OCI-LY1 (cell line): Measurements from ENCODE around the gene SRP19.

Source experiments
- H2AFZ ChIP-seq: fragments of 200-600 bp; sonication (generic), shearing (Covaris generic); 2 replicates; pipeline ENCODE4 v1.6.0; 2014; ENCODE audit warnings: antibody characterized with exemption, mild to moderate bottlenecking, low read length
- H3F3A ChIP-seq: fragments of 200-600 bp; sonication (generic), shearing (Covaris generic); 2 replicates; pipeline ENCODE4 v1.6.0; 2014; ENCODE audit warnings: mild to moderate bottlenecking, antibody characterized with exemption, low read length, moderate library complexity; ENCODE audit not compliant: insufficient read depth
- H3K27ac ChIP-seq: fragments of 200-600 bp; sonication (generic); 2 replicates; pipeline ENCODE4 v1.5.1; 2014; ENCODE audit warnings: low read length, mixed run types, mild to moderate bottlenecking, low read depth; ENCODE audit not compliant: poor library complexity, severe bottlenecking
- H3K27me3 ChIP-seq: fragments of 200-600 bp; sonication (generic); 2 replicates; pipeline ENCODE4 v1.6.0; 2014; ENCODE audit warnings: antibody characterized with exemption, mild to moderate bottlenecking, low read length, moderate library complexity; ENCODE audit not compliant: insufficient read depth
- H3K36me3 ChIP-seq: fragments of 200-600 bp; sonication (generic); 2 replicates; pipeline ENCODE4 v1.6.1; 2014; ENCODE audit warnings: mild to moderate bottlenecking, antibody characterized with exemption, low read length, moderate library complexity, mixed read lengths; ENCODE audit not compliant: insufficient read depth
- H3K4me1 ChIP-seq: fragments of 200-600 bp; sonication (generic); 2 replicates; pipeline ENCODE4 v1.5.1; 2014; ENCODE audit warnings: mild to moderate bottlenecking, low read length, moderate library complexity; ENCODE audit not compliant: insufficient read depth, severe bottlenecking
- H3K4me2 ChIP-seq: fragments of 200-600 bp; sonication (generic), shearing (Covaris generic); 2 replicates; pipeline ENCODE4 v1.6.1; 2014; ENCODE audit warnings: low read length
- H3K4me3 ChIP-seq: fragments of 200-600 bp; sonication (generic); 2 replicates; pipeline ENCODE4 v1.5.1; 2014; ENCODE audit warnings: low read length, low read depth, mild to moderate bottlenecking, mixed read lengths; ENCODE audit not compliant: poor library complexity, severe bottlenecking
- H3K79me2 ChIP-seq: fragments of 200-600 bp; shearing (Covaris generic); 2 replicates; pipeline ENCODE4 v1.6.1; 2016; ENCODE audit warnings: mixed run types, low read length, mixed read lengths; ENCODE audit not compliant: insufficient read depth
- H3K9ac ChIP-seq: fragments of 200-600 bp; sonication (generic), shearing (Covaris generic); 2 replicates; pipeline ENCODE4 v1.6.1; 2014; ENCODE audit warnings: mild to moderate bottlenecking, low read length, mixed read lengths
- H3K9me2 ChIP-seq: fragments of 200-600 bp; sonication (generic), shearing (Covaris generic); 2 replicates; pipeline ENCODE4 v1.6.1; 2014; ENCODE audit warnings: low read depth, mild to moderate bottlenecking, low read length, mixed read lengths
- H3K9me3 ChIP-seq: fragments of 200-600 bp; shearing (Covaris generic); 2 replicates; pipeline ENCODE4 v1.6.1; 2014; ENCODE audit warnings: low read length, mixed read lengths
- H4K20me1 ChIP-seq: fragments of 200-600 bp; sonication (generic), shearing (Covaris generic); 2 replicates; pipeline ENCODE4 v1.6.0; 2016; ENCODE audit warnings: mild to moderate bottlenecking, low read length; ENCODE audit not compliant: insufficient read depth
- EZH2 ChIP-seq: fragments of 200-600 bp; sonication (generic), shearing (Covaris generic); IDR thresholded peaks from 2 replicates; pipeline ENCODE4 v1.8.0; 2017; ENCODE audit warnings: borderline replicate concordance, mixed run types, mild to moderate bottlenecking, antibody characterized with exemption, low read length, moderate library complexity, mixed read lengths
- TF ChIP-seq, protein P1 (sequence below): fragments of 200-600 bp; sonication (generic), shearing (Covaris generic); IDR thresholded peaks from 2 replicates; pipeline ENCODE4 v1.5.1; 2017; ENCODE audit warnings: mild to moderate bottlenecking, antibody characterized with exemption, low read length, moderate library complexity, mixed read lengths

The SRP19 gene

DNA sequence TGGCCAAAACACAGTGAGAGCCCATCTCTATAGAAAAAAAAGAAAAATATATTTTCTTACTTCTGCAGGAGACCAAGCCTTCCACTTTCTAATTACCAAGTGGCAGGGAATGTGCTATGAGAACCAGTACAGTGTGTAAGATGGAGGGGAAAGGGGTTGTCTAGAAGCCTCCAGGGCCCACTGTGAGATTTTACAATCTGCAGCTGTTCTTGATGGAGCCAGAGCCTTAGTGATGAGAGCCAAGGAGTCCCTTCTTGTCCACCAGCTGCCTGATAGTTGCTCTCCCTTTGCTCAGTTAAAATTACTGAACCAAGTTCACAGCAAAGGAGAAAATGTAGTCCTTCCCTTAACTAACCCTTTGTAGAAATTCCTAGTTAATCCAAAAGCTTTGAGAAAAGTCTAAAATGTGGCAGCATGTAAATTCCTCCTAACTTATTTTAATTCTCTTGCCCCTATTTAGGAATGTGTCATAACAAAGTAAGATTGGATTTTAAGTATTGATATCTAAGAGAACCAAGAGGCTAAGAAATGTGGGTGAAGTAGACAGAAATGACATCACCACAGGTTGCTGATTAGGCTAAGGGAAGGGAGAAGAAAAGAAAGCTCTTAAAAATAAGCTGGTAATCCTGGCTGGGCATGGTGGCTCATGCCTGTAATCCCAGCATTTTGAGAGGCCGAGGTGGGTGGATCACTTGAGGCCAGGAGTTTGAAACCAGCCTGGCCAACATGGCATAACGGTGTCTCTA lies 19.3 kb downstream of the SRP19 start:
- Histone ChIP-seq H3K79me2 (no peaks in the 10 kb centered on the region), H3K9ac (no peak overlapping the region), H3K4me2 (no peak overlapping the region), H2AFZ (no peak overlapping the region), H4K20me1 (no peaks in the 10 kb centered on the region), H3F3A (no peaks in the 10 kb centered on the region), H3K27ac (no peak overlapping the region), H3K9me3 (no peaks in the 10 kb centered on the region), H3K9me2 (no peaks in the 10 kb centered on the region), H3K27me3 (no peaks in the 10 kb centered on the region), H3K4me1 (no peaks in the 10 kb centered on the region), H3K4me3 (no peak overlapping the region), H3K36me3 (peaks cover 80% of the 10 kb centered on the region)
- no peak for TF ChIP-seq EZH2
- TF ChIP-seq, protein P1, sequence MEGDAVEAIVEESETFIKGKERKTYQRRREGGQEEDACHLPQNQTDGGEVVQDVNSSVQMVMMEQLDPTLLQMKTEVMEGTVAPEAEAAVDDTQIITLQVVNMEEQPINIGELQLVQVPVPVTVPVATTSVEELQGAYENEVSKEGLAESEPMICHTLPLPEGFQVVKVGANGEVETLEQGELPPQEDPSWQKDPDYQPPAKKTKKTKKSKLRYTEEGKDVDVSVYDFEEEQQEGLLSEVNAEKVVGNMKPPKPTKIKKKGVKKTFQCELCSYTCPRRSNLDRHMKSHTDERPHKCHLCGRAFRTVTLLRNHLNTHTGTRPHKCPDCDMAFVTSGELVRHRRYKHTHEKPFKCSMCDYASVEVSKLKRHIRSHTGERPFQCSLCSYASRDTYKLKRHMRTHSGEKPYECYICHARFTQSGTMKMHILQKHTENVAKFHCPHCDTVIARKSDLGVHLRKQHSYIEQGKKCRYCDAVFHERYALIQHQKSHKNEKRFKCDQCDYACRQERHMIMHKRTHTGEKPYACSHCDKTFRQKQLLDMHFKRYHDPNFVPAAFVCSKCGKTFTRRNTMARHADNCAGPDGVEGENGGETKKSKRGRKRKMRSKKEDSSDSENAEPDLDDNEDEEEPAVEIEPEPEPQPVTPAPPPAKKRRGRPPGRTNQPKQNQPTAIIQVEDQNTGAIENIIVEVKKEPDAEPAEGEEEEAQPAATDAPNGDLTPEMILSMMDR = no peak

DNA sequence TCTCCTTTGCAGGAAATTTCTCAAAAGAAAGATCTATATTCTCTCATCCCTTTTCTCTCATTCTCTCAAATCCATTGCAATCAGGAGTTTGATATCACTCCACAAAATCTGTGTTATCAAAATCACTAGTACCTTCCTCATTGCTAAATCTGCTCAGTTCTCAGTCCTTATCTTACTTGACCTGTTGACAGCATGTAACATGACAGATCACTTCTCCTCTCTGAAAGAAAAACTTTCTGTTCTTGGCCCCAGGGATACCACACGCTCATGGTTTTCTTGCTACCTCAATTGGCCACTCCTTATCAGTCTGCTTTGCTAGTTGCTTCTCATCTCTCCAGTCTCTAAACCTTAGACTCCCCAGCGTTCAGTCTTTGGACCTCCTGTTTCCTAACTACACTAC lies 22.1 kb downstream of the SRP19 start:
- H3K79me2 ChIP-seq = no peaks in the 10 kb centered on the region
- TF ChIP-seq, protein P1 = no peak
- no peak for TF ChIP-seq EZH2
- no peaks in the 10 kb centered on the region for H3F3A ChIP-seq
- H3K9ac ChIP-seq = no peak overlapping the region
- H3K4me1 ChIP-seq = no peaks in the 10 kb centered on the region
- H3K27ac ChIP-seq = no peak overlapping the region
- no peaks in the 10 kb centered on the region for H3K9me3 ChIP-seq
- H2AFZ ChIP-seq = no peak overlapping the region
- no peak overlapping the region for H3K4me2 ChIP-seq
- H3K9me2 ChIP-seq = no peaks in the 10 kb centered on the region
- no peaks in the 10 kb centered on the region for H3K27me3 ChIP-seq
- H3K4me3 ChIP-seq = no peak overlapping the region
- H4K20me1 ChIP-seq = no peaks in the 10 kb centered on the region
- peaks cover 82% of the 10 kb centered on the region for H3K36me3 ChIP-seq

DNA sequence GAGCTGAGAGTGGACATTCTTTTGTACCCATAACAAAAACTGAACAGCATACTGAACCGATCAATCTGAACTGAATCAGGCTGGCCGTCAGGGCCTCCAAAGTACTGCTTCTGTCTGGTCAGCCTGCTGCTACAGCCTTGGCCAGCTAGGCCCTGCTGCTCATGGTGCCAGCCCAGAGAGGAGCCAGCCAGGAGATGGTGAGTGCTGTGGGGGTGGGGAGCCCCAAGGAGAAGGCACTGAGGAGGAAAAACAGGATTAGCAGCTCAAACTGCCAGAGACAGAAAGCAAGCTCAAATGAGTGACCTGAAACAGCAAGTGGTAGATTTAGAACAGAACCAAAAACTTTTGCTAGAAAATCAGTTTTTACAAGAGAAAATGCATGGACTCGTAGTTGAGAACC lies 23.9 kb downstream of the SRP19 start:
- Histone ChIP-seq H3F3A (no peaks in the 10 kb centered on the region), H4K20me1 (no peaks in the 10 kb centered on the region), H3K79me2 (no peaks in the 10 kb centered on the region), H3K27ac (no peak overlapping the region), H3K9me3 (no peaks in the 10 kb centered on the region), H3K27me3 (no peaks in the 10 kb centered on the region), H3K4me2 (no peak overlapping the region), H3K9me2 (no peaks in the 10 kb centered on the region), H3K4me1 (no peaks in the 10 kb centered on the region), H3K36me3 (peaks cover 84% of the 10 kb centered on the region), H2AFZ (no peak overlapping the region), H3K9ac (no peak overlapping the region), H3K4me3 (no peak overlapping the region)
- TF ChIP-seq, protein P1 = no peak
- TF ChIP-seq EZH2 = no peak
